Neural progenitor cell (in vitro differentiated cells): ENCODE measurements around the gene FRMD5.

Source experiments
- EZH2 ChIP-seq: fragments of 200-600 bp; sonication (generic); IDR thresholded peaks from 2 replicates; pipeline ENCODE4 v1.6.1; 2017; ENCODE audit warnings: antibody characterized with exemption, mild to moderate bottlenecking, moderate library complexity
- TF ChIP-seq, protein P1 (sequence below): fragments of 200-600 bp; sonication (generic); IDR thresholded peaks from 2 replicates; pipeline ENCODE4 v1.5.1; 2017; ENCODE audit warnings: antibody characterized with exemption, mild to moderate bottlenecking

DNA sequence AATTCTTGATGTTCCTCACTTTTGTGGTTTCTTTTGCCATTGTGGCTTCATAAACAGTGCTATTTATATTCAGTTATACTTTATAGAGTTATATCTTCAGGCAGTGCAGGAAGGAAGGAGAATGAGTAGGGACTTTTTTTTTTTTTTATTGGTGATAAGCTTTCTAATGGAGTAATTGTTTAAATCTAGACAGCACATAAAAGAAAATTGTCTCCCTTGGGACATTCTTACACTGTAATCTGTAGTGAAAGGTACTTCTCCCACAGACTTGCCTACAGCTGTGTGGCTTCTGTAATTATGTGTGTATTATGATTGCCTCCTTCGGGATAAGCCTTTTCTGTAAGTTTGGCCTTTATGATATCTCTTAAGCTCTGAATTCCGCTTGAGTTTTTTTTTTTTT, 326.7 kb downstream of the FRMD5 start:
- TF ChIP-seq, protein P1, sequence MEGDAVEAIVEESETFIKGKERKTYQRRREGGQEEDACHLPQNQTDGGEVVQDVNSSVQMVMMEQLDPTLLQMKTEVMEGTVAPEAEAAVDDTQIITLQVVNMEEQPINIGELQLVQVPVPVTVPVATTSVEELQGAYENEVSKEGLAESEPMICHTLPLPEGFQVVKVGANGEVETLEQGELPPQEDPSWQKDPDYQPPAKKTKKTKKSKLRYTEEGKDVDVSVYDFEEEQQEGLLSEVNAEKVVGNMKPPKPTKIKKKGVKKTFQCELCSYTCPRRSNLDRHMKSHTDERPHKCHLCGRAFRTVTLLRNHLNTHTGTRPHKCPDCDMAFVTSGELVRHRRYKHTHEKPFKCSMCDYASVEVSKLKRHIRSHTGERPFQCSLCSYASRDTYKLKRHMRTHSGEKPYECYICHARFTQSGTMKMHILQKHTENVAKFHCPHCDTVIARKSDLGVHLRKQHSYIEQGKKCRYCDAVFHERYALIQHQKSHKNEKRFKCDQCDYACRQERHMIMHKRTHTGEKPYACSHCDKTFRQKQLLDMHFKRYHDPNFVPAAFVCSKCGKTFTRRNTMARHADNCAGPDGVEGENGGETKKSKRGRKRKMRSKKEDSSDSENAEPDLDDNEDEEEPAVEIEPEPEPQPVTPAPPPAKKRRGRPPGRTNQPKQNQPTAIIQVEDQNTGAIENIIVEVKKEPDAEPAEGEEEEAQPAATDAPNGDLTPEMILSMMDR, result no peak
- TF ChIP-seq EZH2, result no peak
